Tibial nerve (tissue), 3 donors: ENCODE data around the gene BCAS1.

Experiments
- POLR2A ChIP-seq, 2 donors: fragments of 450-650 bp; IDR thresholded peaks; one replicate each; pipeline ENCODE4 v1.6.1; 2017; ENCODE audit warnings: antibody characterized with exemption in 2 of 2, mild to moderate bottlenecking in 2 of 2, moderate library complexity in 2 of 2
- TF ChIP-seq, protein P1 (sequence below), 5 experiments: fragments of 200-600 bp in 3 of 5; fragments of 450-650 bp in 2 of 5; sonication (generic) in 3 of 5; IDR thresholded peaks; one replicate each; pipeline ENCODE4 v1.5.1; 2016 to 2019; ENCODE audit warnings: antibody characterized with exemption in 5 of 5, mild to moderate bottlenecking in 3 of 5, moderate library complexity in 2 of 5

DNA sequence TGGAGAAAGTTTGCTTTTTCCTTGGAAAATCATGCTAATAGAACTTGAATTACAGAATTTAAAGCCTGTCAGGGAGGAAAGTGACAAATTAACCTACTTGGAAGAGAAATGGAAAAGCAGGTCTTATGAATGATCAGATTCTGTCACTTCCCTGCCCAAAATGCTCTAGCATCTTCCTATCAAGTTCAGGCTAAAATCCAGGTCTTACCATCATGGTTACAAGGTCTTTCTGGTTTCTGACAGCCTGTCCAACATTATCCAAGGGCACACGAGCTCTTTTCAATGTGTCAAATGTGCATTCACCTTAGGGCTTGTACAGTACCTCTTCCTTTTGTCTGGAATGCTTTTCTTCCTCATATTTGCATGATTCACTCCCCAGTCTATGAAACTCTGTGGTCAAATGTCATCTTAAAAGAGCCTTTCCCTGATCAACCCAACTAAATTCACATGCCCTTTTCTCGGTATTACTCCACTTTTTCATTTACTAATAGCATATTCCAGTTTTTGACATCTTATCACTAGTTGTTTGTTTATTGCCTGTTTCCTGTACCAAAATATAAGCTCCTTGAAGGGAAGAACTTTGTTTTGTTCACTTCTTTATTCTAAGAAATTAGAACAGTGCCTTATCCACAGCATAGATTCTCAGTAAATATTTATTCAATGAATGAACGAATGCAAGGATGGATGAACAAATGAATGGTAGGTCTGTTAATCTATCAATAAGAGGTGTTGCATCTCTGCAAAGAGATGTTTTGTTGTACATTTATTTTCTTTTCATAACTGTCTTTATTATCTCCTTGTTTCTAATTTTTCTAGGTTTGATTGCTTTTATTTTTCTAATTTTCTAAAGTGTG is 139.5 kb downstream of the BCAS1 start:
- TF ChIP-seq, protein P1, sequence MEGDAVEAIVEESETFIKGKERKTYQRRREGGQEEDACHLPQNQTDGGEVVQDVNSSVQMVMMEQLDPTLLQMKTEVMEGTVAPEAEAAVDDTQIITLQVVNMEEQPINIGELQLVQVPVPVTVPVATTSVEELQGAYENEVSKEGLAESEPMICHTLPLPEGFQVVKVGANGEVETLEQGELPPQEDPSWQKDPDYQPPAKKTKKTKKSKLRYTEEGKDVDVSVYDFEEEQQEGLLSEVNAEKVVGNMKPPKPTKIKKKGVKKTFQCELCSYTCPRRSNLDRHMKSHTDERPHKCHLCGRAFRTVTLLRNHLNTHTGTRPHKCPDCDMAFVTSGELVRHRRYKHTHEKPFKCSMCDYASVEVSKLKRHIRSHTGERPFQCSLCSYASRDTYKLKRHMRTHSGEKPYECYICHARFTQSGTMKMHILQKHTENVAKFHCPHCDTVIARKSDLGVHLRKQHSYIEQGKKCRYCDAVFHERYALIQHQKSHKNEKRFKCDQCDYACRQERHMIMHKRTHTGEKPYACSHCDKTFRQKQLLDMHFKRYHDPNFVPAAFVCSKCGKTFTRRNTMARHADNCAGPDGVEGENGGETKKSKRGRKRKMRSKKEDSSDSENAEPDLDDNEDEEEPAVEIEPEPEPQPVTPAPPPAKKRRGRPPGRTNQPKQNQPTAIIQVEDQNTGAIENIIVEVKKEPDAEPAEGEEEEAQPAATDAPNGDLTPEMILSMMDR (IDR thresholded peaks at IDR 0.05) = no peak
- no peak for TF ChIP-seq POLR2A (IDR thresholded peaks at IDR 0.05)
